ENCODE measurements around the gene METTL27.

METTL27 gene

GRCh38 chr7:73871163-73872011 lies 29.1 kb upstream of the METTL27 start:
- Histone ChIP-seq H2BK5ac (ENCODE audit: low read depth, low read length, poor library complexity, severe bottlenecking) (no peak overlapping the region), H3K27me3 (ENCODE audit: control insufficient read depth in 1 of 2, insufficient read depth in 1 of 2, low read length in 2 of 2) (peaks cover 9 to 19% of the 10 kb centered on the region in 2 experiments)

GRCh38 chr7:73870041-73870492 lies 27.8 kb upstream of the METTL27 start:
- DNase-seq, result no peak
- peaks cover 8% of the 10 kb centered on the region for H3K4me1 ChIP-seq (ENCODE audit: control insufficient read depth, insufficient read depth, low read depth, low read length)
- no peak overlapping the region for H3K23ac ChIP-seq (ENCODE audit: low read length in 2 of 2)
- H2AFZ ChIP-seq (ENCODE audit: low read depth, low read length), result no peak overlapping the region
- no peak overlapping the region for H3K4me2 ChIP-seq (ENCODE audit: low read length, poor library complexity, severe bottlenecking)
- H3K27me3 ChIP-seq (ENCODE audit: control insufficient read depth in 1 of 2, insufficient read depth in 1 of 2, low read length in 2 of 2), result peaks cover 6 to 13% of the 10 kb centered on the region in 2 experiments
- no peak overlapping the region for H2BK5ac ChIP-seq (ENCODE audit: low read depth, low read length, poor library complexity, severe bottlenecking)
- no peaks in the 10 kb centered on the region for H3K36me3 ChIP-seq (ENCODE audit: control insufficient read depth in 1 of 2, insufficient read depth in 2 of 2, low read depth in 1 of 2, low read length in 2 of 2)
- 45% methylated on average over 15 of the region's 15 CpGs for WGBS
- H3K79me1 ChIP-seq (replicated peaks; ENCODE audit: low read length, poor library complexity, severe bottlenecking), result no peaks in the 10 kb centered on the region
- H3K9me3 ChIP-seq (ENCODE audit: control insufficient read depth, low read length), result no peaks in the 10 kb centered on the region
- peak overlapping the region in 1 of 2 experiments; percentile 28 for H3K18ac ChIP-seq (ENCODE audit: low read depth in 1 of 2, low read length in 2 of 2)
- no peak overlapping the region for H3K14ac ChIP-seq (ENCODE audit: low read length in 2 of 2)
- no peak overlapping the region for H2BK12ac ChIP-seq (ENCODE audit: low read length in 2 of 2)
- H2BK15ac ChIP-seq (ENCODE audit: low read depth, poor library complexity, severe bottlenecking), result peak overlapping the region; percentile 13
- no peak overlapping the region for H3K4ac ChIP-seq (ENCODE audit: low read depth in 1 of 2, low read length in 2 of 2)
- no peak overlapping the region for H2BK120ac ChIP-seq (ENCODE audit: low read depth, low read length)
- no peak overlapping the region for H3K4me3 ChIP-seq (ENCODE audit: insufficient read depth in 1 of 2, low read depth in 1 of 2, low read length in 2 of 2)
- H3K27ac ChIP-seq (ENCODE audit: low read length, poor library complexity, severe bottlenecking), result no peak overlapping the region
- H2AK5ac ChIP-seq (ENCODE audit: low read length, severe bottlenecking), result no peak overlapping the region
- H3K9ac ChIP-seq (ENCODE audit: low read length), result no peak overlapping the region
- no peak overlapping the region for H4K8ac ChIP-seq (ENCODE audit: low read length)
- H4K91ac ChIP-seq (ENCODE audit: low read length), result no peak overlapping the region

More at GRCh38 chr7:73871163-73872011, 29.1 kb upstream of the METTL27 start:
- Histone ChIP-seq H3K36me3 (ENCODE audit: control insufficient read depth in 1 of 2, insufficient read depth in 2 of 2, low read depth in 1 of 2, low read length in 2 of 2) (no peaks in the 10 kb centered on the region), H2BK12ac (ENCODE audit: low read length in 2 of 2) (no peak overlapping the region), H3K27ac (ENCODE audit: low read length, poor library complexity, severe bottlenecking) (no peak overlapping the region), H3K4me1 (ENCODE audit: control insufficient read depth, insufficient read depth, low read depth, low read length) (peaks cover 8% of the 10 kb centered on the region), H3K9me3 (ENCODE audit: control insufficient read depth, low read length) (no peaks in the 10 kb centered on the region), H4K8ac (ENCODE audit: low read length) (no peak overlapping the region), H3K4me2 (ENCODE audit: low read length, poor library complexity, severe bottlenecking) (no peak overlapping the region), H3K9ac (ENCODE audit: low read length) (no peak overlapping the region), H4K91ac (ENCODE audit: low read length) (no peak overlapping the region), H2AFZ (ENCODE audit: low read depth, low read length) (no peak overlapping the region), H3K79me1 (replicated peaks; ENCODE audit: low read length, poor library complexity, severe bottlenecking) (no peaks in the 10 kb centered on the region), H3K18ac (ENCODE audit: low read depth in 1 of 2, low read length in 2 of 2) (no peak overlapping the region), H3K4me3 (ENCODE audit: insufficient read depth in 1 of 2, low read depth in 1 of 2, low read length in 2 of 2) (no peak overlapping the region), H3K14ac (ENCODE audit: low read length in 2 of 2) (no peak overlapping the region), H3K23ac (ENCODE audit: low read length in 2 of 2) (no peak overlapping the region), H2BK120ac (ENCODE audit: low read depth, low read length) (no peak overlapping the region), H2AK5ac (ENCODE audit: low read length, severe bottlenecking) (no peak overlapping the region), H3K4ac (ENCODE audit: low read depth in 1 of 2, low read length in 2 of 2) (no peak overlapping the region), H2BK15ac (ENCODE audit: low read depth, poor library complexity, severe bottlenecking) (no peak overlapping the region)
- DNase-seq, result no peak
- WGBS, result 77% methylated on average over 20 of the region's 20 CpGs

GRCh38 chr7:73869011-73869798 lies 26.9 kb upstream of the METTL27 start:
- Histone ChIP-seq H3K4me3 (ENCODE audit: insufficient read depth in 1 of 2, low read depth in 1 of 2, low read length in 2 of 2) (no peak overlapping the region), H2AFZ (ENCODE audit: low read depth, low read length) (no peak overlapping the region), H2BK15ac (ENCODE audit: low read depth, poor library complexity, severe bottlenecking) (peak overlapping the region; percentile 13), H3K79me1 (replicated peaks; ENCODE audit: low read length, poor library complexity, severe bottlenecking) (no peaks in the 10 kb centered on the region), H4K91ac (ENCODE audit: low read length) (no peak overlapping the region), H4K8ac (ENCODE audit: low read length) (peak overlapping the region; percentile 9), H2BK120ac (ENCODE audit: low read depth, low read length) (no peak overlapping the region), H3K4me1 (ENCODE audit: control insufficient read depth, insufficient read depth, low read depth, low read length) (peaks cover 8% of the 10 kb centered on the region), H3K23ac (ENCODE audit: low read length in 2 of 2) (no peak overlapping the region), H3K27me3 (ENCODE audit: control insufficient read depth in 1 of 2, insufficient read depth in 1 of 2, low read length in 2 of 2) (peaks cover 6 to 8% of the 10 kb centered on the region in 2 experiments), H3K4me2 (ENCODE audit: low read length, poor library complexity, severe bottlenecking) (no peak overlapping the region), H3K27ac (ENCODE audit: low read length, poor library complexity, severe bottlenecking) (no peak overlapping the region), H3K4ac (ENCODE audit: low read depth in 1 of 2, low read length in 2 of 2) (no peak overlapping the region), H3K18ac (ENCODE audit: low read depth in 1 of 2, low read length in 2 of 2) (no peak overlapping the region), H3K9me3 (ENCODE audit: control insufficient read depth, low read length) (no peaks in the 10 kb centered on the region), H2AK5ac (ENCODE audit: low read length, severe bottlenecking) (no peak overlapping the region), H3K9ac (ENCODE audit: low read length) (no peak overlapping the region), H2BK12ac (ENCODE audit: low read length in 2 of 2) (no peak overlapping the region), H3K36me3 (ENCODE audit: control insufficient read depth in 1 of 2, insufficient read depth in 2 of 2, low read depth in 1 of 2, low read length in 2 of 2) (no peaks in the 10 kb centered on the region), H2BK5ac (ENCODE audit: low read depth, low read length, poor library complexity, severe bottlenecking) (no peak overlapping the region), H3K14ac (ENCODE audit: low read length in 2 of 2) (no peak overlapping the region)
- DNase-seq, result no peak
- 68% methylated on average over 19 of the region's 24 CpGs for WGBS

GRCh38 chr7:73866446-73866767 lies 24.1 kb upstream of the METTL27 start:
- Histone ChIP-seq H3K4me3 (ENCODE audit: insufficient read depth in 1 of 2, low read depth in 1 of 2, low read length in 2 of 2) (no peak overlapping the region), H2AK5ac (ENCODE audit: low read length, severe bottlenecking) (no peak overlapping the region), H2BK15ac (ENCODE audit: low read depth, poor library complexity, severe bottlenecking) (no peak overlapping the region), H3K23ac (ENCODE audit: low read length in 2 of 2) (no peak overlapping the region), H3K27me3 (ENCODE audit: control insufficient read depth in 1 of 2, insufficient read depth in 1 of 2, low read length in 2 of 2) (peaks cover 3 to 4% of the 10 kb centered on the region in 2 experiments), H2BK5ac (ENCODE audit: low read depth, low read length, poor library complexity, severe bottlenecking) (no peak overlapping the region), H2AFZ (ENCODE audit: low read depth, low read length) (no peak overlapping the region), H3K4ac (ENCODE audit: low read depth in 1 of 2, low read length in 2 of 2) (no peak overlapping the region), H3K14ac (ENCODE audit: low read length in 2 of 2) (no peak overlapping the region), H3K9me3 (ENCODE audit: control insufficient read depth, low read length) (no peaks in the 10 kb centered on the region), H3K79me1 (replicated peaks; ENCODE audit: low read length, poor library complexity, severe bottlenecking) (no peaks in the 10 kb centered on the region), H3K4me1 (ENCODE audit: control insufficient read depth, insufficient read depth, low read depth, low read length) (peaks cover 8% of the 10 kb centered on the region), H3K9ac (ENCODE audit: low read length) (no peak overlapping the region), H2BK12ac (ENCODE audit: low read length in 2 of 2) (no peak overlapping the region), H4K8ac (ENCODE audit: low read length) (no peak overlapping the region), H3K4me2 (ENCODE audit: low read length, poor library complexity, severe bottlenecking) (no peak overlapping the region), H4K91ac (ENCODE audit: low read length) (no peak overlapping the region), H2BK120ac (ENCODE audit: low read depth, low read length) (no peak overlapping the region), H3K18ac (ENCODE audit: low read depth in 1 of 2, low read length in 2 of 2) (no peak overlapping the region), H3K27ac (ENCODE audit: low read length, poor library complexity, severe bottlenecking) (no peak overlapping the region), H3K36me3 (ENCODE audit: control insufficient read depth in 1 of 2, insufficient read depth in 2 of 2, low read depth in 1 of 2, low read length in 2 of 2) (no peaks in the 10 kb centered on the region)
- DNase-seq, result no peak
- WGBS, result 74% methylated on average over 1 of the region's 1 CpG
